ENCODE data around the gene SWT1.

SWT1 gene

GRCh38 chr1:185132534-185132933, 24.4 kb upstream of the SWT1 start:
- Mint-ChIP-seq H3K27me3 (ENCODE audit: low read depth) (no peaks in the 10 kb centered on the region), H3K36me3 (ENCODE audit: low read depth) (peaks cover 81% of the 10 kb centered on the region), H3K4me1 (no peaks in the 10 kb centered on the region), H3K27ac (no peak overlapping the region), H3K9me3 (peaks cover 15% of the 10 kb centered on the region), H3K4me3 (no peak overlapping the region)
- no peak for TF ChIP-seq CTCF (IDR thresholded peaks at IDR 0.05; ENCODE audit: unreplicated experiment in 3 of 3)

- Mint-ChIP-seq H3K9me3 (peaks cover 5% of the 10 kb centered on the region), H3K4me1 (no peaks in the 10 kb centered on the region), H3K36me3 (ENCODE audit: low read depth) (peaks cover 56% of the 10 kb centered on the region), H3K27me3 (ENCODE audit: low read depth) (no peaks in the 10 kb centered on the region), H3K27ac (no peak overlapping the region), H3K4me3 (no peak overlapping the region)
- TF ChIP-seq CTCF (IDR thresholded peaks at IDR 0.05; ENCODE audit: unreplicated experiment in 3 of 3) = no peak
Measured at GRCh38 chr1:185137896-185138545, 18.9 kb upstream of the SWT1 start.

- H3K27ac Mint-ChIP-seq = no peak overlapping the region
- H3K9me3 Mint-ChIP-seq = no peaks in the 10 kb centered on the region
- peaks cover 43% of the 10 kb centered on the region for H3K36me3 Mint-ChIP-seq (ENCODE audit: low read depth)
- H3K4me1 Mint-ChIP-seq = no peaks in the 10 kb centered on the region
- H3K4me3 Mint-ChIP-seq = no peak overlapping the region
- no peaks in the 10 kb centered on the region for H3K27me3 Mint-ChIP-seq (ENCODE audit: low read depth)
- TF ChIP-seq CTCF (IDR thresholded peaks at IDR 0.05; ENCODE audit: unreplicated experiment in 3 of 3) = no peak
Measured at GRCh38 chr1:185139246-185139645, 17.7 kb upstream of the SWT1 start.

GRCh38 chr1:185144233-185144632, 12.7 kb upstream of the SWT1 start:
- no peaks in the 10 kb centered on the region for H3K9me3 Mint-ChIP-seq
- no peaks in the 10 kb centered on the region for H3K27me3 Mint-ChIP-seq (ENCODE audit: low read depth)
- no peaks in the 10 kb centered on the region for H3K4me1 Mint-ChIP-seq
- no peak for TF ChIP-seq CTCF (IDR thresholded peaks at IDR 0.05; ENCODE audit: unreplicated experiment in 3 of 3)
- H3K27ac Mint-ChIP-seq = no peak overlapping the region
- peaks cover 33% of the 10 kb centered on the region for H3K36me3 Mint-ChIP-seq (ENCODE audit: low read depth)
- no peak overlapping the region for H3K4me3 Mint-ChIP-seq

- no peaks in the 10 kb centered on the region for H3K27me3 Mint-ChIP-seq (ENCODE audit: low read depth)
- no peak for TF ChIP-seq CTCF (IDR thresholded peaks at IDR 0.05; ENCODE audit: unreplicated experiment in 3 of 3)
- peaks cover 18% of the 10 kb centered on the region for H3K4me1 Mint-ChIP-seq
- H3K9me3 Mint-ChIP-seq = no peaks in the 10 kb centered on the region
- H3K27ac Mint-ChIP-seq = no peak overlapping the region
- peaks cover 22% of the 10 kb centered on the region for H3K36me3 Mint-ChIP-seq (ENCODE audit: low read depth)
- no peak overlapping the region for H3K4me3 Mint-ChIP-seq
Measured at GRCh38 chr1:185151215-185151614, 5.8 kb upstream of the SWT1 start.

GRCh38 chr1:185152187-185152767, 4.7 kb upstream of the SWT1 start:
- no peaks in the 10 kb centered on the region for H3K27me3 Mint-ChIP-seq (ENCODE audit: low read depth)
- peak overlapping the region in 2 of 3 experiments; percentile 1 to 11 for H3K27ac Mint-ChIP-seq
- peak overlapping the region in 2 of 3 experiments; percentile 11 to 28 for H3K4me3 Mint-ChIP-seq
- no peak for TF ChIP-seq CTCF (IDR thresholded peaks at IDR 0.05; ENCODE audit: unreplicated experiment in 3 of 3)
- H3K36me3 Mint-ChIP-seq (ENCODE audit: low read depth) = peaks cover 22% of the 10 kb centered on the region
- H3K4me1 Mint-ChIP-seq = peaks cover 19% of the 10 kb centered on the region
- H3K9me3 Mint-ChIP-seq = no peaks in the 10 kb centered on the region

Measured in nephron (organoid).